ENCODE data around the gene ADGRF5.

DNA sequence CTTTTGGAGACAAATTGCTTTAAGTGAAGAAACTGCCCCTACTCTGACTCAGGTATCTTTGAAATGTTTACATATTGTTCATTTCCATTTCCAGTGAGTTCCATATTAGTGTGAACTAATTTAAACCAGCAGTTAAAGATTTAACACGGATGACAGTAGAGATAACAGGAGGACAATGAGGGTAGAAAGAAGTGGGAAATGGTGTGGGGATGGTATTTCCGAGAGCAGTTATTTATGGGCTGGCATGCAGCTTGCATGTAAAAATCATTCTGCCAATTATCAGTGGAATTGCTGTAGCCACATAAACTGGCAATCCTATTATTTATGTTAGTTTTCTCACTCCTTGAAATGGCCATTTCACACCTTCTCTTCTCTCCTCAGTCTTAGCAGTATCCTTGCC, 8.6 kb upstream of the ADGRF5 start:
- TF ChIP-seq, protein P1, sequence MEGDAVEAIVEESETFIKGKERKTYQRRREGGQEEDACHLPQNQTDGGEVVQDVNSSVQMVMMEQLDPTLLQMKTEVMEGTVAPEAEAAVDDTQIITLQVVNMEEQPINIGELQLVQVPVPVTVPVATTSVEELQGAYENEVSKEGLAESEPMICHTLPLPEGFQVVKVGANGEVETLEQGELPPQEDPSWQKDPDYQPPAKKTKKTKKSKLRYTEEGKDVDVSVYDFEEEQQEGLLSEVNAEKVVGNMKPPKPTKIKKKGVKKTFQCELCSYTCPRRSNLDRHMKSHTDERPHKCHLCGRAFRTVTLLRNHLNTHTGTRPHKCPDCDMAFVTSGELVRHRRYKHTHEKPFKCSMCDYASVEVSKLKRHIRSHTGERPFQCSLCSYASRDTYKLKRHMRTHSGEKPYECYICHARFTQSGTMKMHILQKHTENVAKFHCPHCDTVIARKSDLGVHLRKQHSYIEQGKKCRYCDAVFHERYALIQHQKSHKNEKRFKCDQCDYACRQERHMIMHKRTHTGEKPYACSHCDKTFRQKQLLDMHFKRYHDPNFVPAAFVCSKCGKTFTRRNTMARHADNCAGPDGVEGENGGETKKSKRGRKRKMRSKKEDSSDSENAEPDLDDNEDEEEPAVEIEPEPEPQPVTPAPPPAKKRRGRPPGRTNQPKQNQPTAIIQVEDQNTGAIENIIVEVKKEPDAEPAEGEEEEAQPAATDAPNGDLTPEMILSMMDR (IDR thresholded peaks at IDR 0.05; ENCODE audit: low read depth, low read length, poor library complexity, severe bottlenecking): no peak
- TF ChIP-seq EZH2phosphoT487 (IDR thresholded peaks at IDR 0.05; ENCODE audit: borderline replicate concordance, low read length): no peak
